OCI-LY7 (cell line): ENCODE data around the gene EIF4EBP2.

Source experiments
- CTCF ChIP-seq: fragments of 200-600 bp; sonication (generic); conservative IDR thresholded peaks from 2 replicates; pipeline ENCODE4 v1.5.1; 2014; ENCODE audit warnings: mild to moderate bottlenecking, antibody characterized with exemption, low read length, moderate library complexity, mixed read lengths
- EZH2phosphoT487 ChIP-seq: fragments of 200-600 bp; sonication (generic); IDR thresholded peaks from 2 replicates; pipeline ENCODE4 v1.6.1; 2018; ENCODE audit warnings: low read depth, borderline replicate concordance, mild to moderate bottlenecking, mixed run types, antibody characterized with exemption, low read length, moderate library complexity, mixed read lengths

- no peak for TF ChIP-seq CTCF
- no peak for TF ChIP-seq EZH2phosphoT487
Observed at GRCh38 chr10:70399177-70399576, 4.8 kb upstream of the EIF4EBP2 start.
